Panc1 (cell line): ENCODE data around the gene PPP1R3E.

Experiments
- POLR2AphosphoS5 ChIP-seq: IDR thresholded peaks from 2 replicates; pipeline ENCODE4 v1.6.1; 2012; ENCODE audit warnings: mild to moderate bottlenecking, low read depth, low read length, moderate library complexity
- SIN3A ChIP-seq: IDR thresholded peaks from 2 replicates; pipeline ENCODE4 v1.6.1; 2012; ENCODE audit warnings: low read depth, mild to moderate bottlenecking, low read length, moderate library complexity, borderline replicate concordance; ENCODE audit not compliant: insufficient read depth
- TCF7L2 ChIP-seq: IDR thresholded peaks from 2 replicates; pipeline ENCODE4 v1.6.1; 2011; ENCODE audit warnings: mild to moderate bottlenecking, low read depth, low read length, inconsistent platforms
- TF ChIP-seq, protein P1 (sequence below), 2 experiments: IDR thresholded peaks; 2 replicates each; pipeline ENCODE4 v1.6.1; 2011 to 2012; ENCODE audit warnings: low read depth in 2 of 2, control low read depth in 1 of 2, low read length in 1 of 2, mild to moderate bottlenecking in 1 of 2, moderate library complexity in 1 of 2; ENCODE audit not compliant: insufficient read depth in 1 of 2
- TF ChIP-seq, protein P2 (sequence below): fragments of 450-650 bp; IDR thresholded peaks from 2 replicates; pipeline ENCODE4 v1.5.1; 2017; ENCODE audit warnings: mild to moderate bottlenecking

GRCh38 chr14:23302290-23303225, at the start of gene PPP1R3E:
- TF ChIP-seq, protein P1, sequence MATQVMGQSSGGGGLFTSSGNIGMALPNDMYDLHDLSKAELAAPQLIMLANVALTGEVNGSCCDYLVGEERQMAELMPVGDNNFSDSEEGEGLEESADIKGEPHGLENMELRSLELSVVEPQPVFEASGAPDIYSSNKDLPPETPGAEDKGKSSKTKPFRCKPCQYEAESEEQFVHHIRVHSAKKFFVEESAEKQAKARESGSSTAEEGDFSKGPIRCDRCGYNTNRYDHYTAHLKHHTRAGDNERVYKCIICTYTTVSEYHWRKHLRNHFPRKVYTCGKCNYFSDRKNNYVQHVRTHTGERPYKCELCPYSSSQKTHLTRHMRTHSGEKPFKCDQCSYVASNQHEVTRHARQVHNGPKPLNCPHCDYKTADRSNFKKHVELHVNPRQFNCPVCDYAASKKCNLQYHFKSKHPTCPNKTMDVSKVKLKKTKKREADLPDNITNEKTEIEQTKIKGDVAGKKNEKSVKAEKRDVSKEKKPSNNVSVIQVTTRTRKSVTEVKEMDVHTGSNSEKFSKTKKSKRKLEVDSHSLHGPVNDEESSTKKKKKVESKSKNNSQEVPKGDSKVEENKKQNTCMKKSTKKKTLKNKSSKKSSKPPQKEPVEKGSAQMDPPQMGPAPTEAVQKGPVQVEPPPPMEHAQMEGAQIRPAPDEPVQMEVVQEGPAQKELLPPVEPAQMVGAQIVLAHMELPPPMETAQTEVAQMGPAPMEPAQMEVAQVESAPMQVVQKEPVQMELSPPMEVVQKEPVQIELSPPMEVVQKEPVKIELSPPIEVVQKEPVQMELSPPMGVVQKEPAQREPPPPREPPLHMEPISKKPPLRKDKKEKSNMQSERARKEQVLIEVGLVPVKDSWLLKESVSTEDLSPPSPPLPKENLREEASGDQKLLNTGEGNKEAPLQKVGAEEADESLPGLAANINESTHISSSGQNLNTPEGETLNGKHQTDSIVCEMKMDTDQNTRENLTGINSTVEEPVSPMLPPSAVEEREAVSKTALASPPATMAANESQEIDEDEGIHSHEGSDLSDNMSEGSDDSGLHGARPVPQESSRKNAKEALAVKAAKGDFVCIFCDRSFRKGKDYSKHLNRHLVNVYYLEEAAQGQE (IDR thresholded peaks at IDR 0.05; ENCODE audit: insufficient read depth in 1 of 2, low read depth in 2 of 2, low read length in 1 of 2), result no peak
- TF ChIP-seq, protein P2, sequence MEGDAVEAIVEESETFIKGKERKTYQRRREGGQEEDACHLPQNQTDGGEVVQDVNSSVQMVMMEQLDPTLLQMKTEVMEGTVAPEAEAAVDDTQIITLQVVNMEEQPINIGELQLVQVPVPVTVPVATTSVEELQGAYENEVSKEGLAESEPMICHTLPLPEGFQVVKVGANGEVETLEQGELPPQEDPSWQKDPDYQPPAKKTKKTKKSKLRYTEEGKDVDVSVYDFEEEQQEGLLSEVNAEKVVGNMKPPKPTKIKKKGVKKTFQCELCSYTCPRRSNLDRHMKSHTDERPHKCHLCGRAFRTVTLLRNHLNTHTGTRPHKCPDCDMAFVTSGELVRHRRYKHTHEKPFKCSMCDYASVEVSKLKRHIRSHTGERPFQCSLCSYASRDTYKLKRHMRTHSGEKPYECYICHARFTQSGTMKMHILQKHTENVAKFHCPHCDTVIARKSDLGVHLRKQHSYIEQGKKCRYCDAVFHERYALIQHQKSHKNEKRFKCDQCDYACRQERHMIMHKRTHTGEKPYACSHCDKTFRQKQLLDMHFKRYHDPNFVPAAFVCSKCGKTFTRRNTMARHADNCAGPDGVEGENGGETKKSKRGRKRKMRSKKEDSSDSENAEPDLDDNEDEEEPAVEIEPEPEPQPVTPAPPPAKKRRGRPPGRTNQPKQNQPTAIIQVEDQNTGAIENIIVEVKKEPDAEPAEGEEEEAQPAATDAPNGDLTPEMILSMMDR, result no peak
- TF ChIP-seq POLR2AphosphoS5 (no peak), SIN3A (no peak), TCF7L2 (no peak)
